HCT116 (cell line): ENCODE data around the gene RNF126.

Experiments
- CEBPB ChIP-seq: IDR thresholded peaks from 2 replicates; pipeline ENCODE4 v1.6.1; 2012; ENCODE audit warnings: low read depth
- CTCF ChIP-seq, 3 experiments: fragments of 200-600 bp in 1 of 3; sonication (generic) in 1 of 3; IDR thresholded peaks in 2 of 3; conservative IDR thresholded peaks in 1 of 3; 2 replicates each; pipeline ENCODE4 v1.5.1; 2012 to 2017; ENCODE audit warnings: low read depth in 2 of 3, low read length in 2 of 3, antibody characterized with exemption in 1 of 3, borderline replicate concordance in 1 of 3, control low read depth in 1 of 3, mild to moderate bottlenecking in 1 of 3, mixed read lengths in 1 of 3, mixed run types in 1 of 3, moderate library complexity in 1 of 3; ENCODE audit not compliant: insufficient read depth in 1 of 3
- EGR1 ChIP-seq: IDR thresholded peaks from 2 replicates; pipeline ENCODE4 v1.6.1; 2012; ENCODE audit warnings: low read depth
- EZH2 ChIP-seq: fragments of 200-600 bp; sonication (generic); IDR thresholded peaks from 2 replicates; pipeline ENCODE4 v1.6.1; 2017; ENCODE audit warnings: antibody characterized with exemption, mixed run types
- EZH2phosphoT487 ChIP-seq: fragments of 200-600 bp; IDR thresholded peaks from 2 replicates; pipeline ENCODE4 v1.6.1; 2018; ENCODE audit warnings: antibody characterized with exemption, borderline replicate concordance
- JUND ChIP-seq: IDR thresholded peaks from 2 replicates; pipeline ENCODE4 v1.6.1; 2012
- MAX ChIP-seq: IDR thresholded peaks from 2 replicates; pipeline ENCODE4 v1.6.1; 2012
- POLR2A ChIP-seq: IDR thresholded peaks from 2 replicates; pipeline ENCODE4 v1.7.0; 2011; ENCODE audit warnings: borderline replicate concordance; ENCODE audit not compliant: insufficient read depth, insufficient read length; ENCODE audit errors: extremely low read depth
- POLR2AphosphoS5 ChIP-seq: IDR thresholded peaks from 2 replicates; pipeline ENCODE4 v1.6.1; 2011; ENCODE audit warnings: mild to moderate bottlenecking, low read depth, low read length, moderate library complexity
- RAD21 ChIP-seq: IDR thresholded peaks from 2 replicates; pipeline ENCODE4 v1.6.1; 2012; ENCODE audit warnings: low read depth, mild to moderate bottlenecking
- REST ChIP-seq: IDR thresholded peaks from 2 replicates; pipeline ENCODE4 v1.6.1; 2012; ENCODE audit warnings: low read depth
- TCF7L2 ChIP-seq: IDR thresholded peaks from 2 replicates; pipeline ENCODE4 v1.7.0; 2011; ENCODE audit warnings: borderline replicate concordance, inconsistent platforms; ENCODE audit not compliant: insufficient read depth, insufficient read length; ENCODE audit errors: extremely low read depth
- ZBTB33 ChIP-seq: IDR thresholded peaks from 2 replicates; pipeline ENCODE4 v1.6.1; 2011; ENCODE audit warnings: mild to moderate bottlenecking, low read length, moderate library complexity; ENCODE audit not compliant: insufficient replicate concordance; ENCODE audit errors: extremely low read depth
- ZNF274 ChIP-seq: fragments of 200-500 bp; sonication (Bioruptor generic); IDR thresholded peaks from 2 replicates; pipeline ENCODE4 v1.6.1; 2014; ENCODE audit warnings: mild to moderate bottlenecking, low read depth, low read length, inconsistent platforms

- TF ChIP-seq CTCF (IDR thresholded peaks at IDR 0.05 in 2 of 3, conservative IDR thresholded peaks at IDR 0.05 in 1 of 3; ENCODE audit: borderline replicate concordance in 1 of 3, insufficient read depth in 1 of 3, low read depth in 2 of 3, low read length in 2 of 3) (no peak), POLR2A (no peak), EGR1 (no peak), CEBPB (no peak), REST (no peak), EZH2phosphoT487 (no peak), JUND (no peak), ZBTB33 (no peak), RAD21 (no peak), TCF7L2 (no peak), ZNF274 (no peak), POLR2AphosphoS5 (no peak), EZH2 (no peak), MAX (no peak)
Measured at GRCh38 chr19:604355-604754, 58.7 kb downstream of the RNF126 start.
